Left ventricle myocardium inferior (tissue), 1 donor: ENCODE data around the gene CCDC149. TPM values are rescaled to one million over a fixed set of nuclear protein-coding genes. Genes with fewer than 3 reads are reported as not detected.

Source experiments
- DNase-seq: peaks from one replicate; pipeline ENCODE4 v3.0.0-alpha.2; 2020
- H3K27ac ChIP-seq: fragments of 200-600 bp; replicated peaks from 2 replicates; pipeline ENCODE4 v1.8.0; 2021
- H3K27me3 ChIP-seq: fragments of 200-600 bp; 2 replicates; pipeline ENCODE4 v1.8.0; 2021; ENCODE audit warnings: low read depth
- H3K36me3 ChIP-seq: fragments of 200-600 bp; 2 replicates; pipeline ENCODE4 v1.8.0; 2021
- H3K4me1 ChIP-seq: fragments of 200-600 bp; 2 replicates; pipeline ENCODE4 v1.8.0; 2021
- H3K4me3 ChIP-seq: fragments of 200-600 bp; 2 replicates; pipeline ENCODE4 v1.8.0; 2021; ENCODE audit warnings: mild to moderate bottlenecking, moderate library complexity
- H3K9me3 ChIP-seq: fragments of 200-600 bp; replicated peaks from 2 replicates; pipeline ENCODE4 v1.8.0; 2021
- intact Hi-C: fragments of 100-400 bp; cut with micrococcal nuclease; formaldehyde crosslinking; loops from one replicate; pipeline ENCODE4 v1.11.0; 2022
- total RNA-seq: library from RNA; stranded (reverse); fragmentation: NEBNext Ultra II Directional; extraction: Animal tissue kit (Norgen Biotek cat#: 25700); gene quantifications from one replicate; pipeline ENCODE4 v1.2.1, GENCODE V29; 2021
- TF ChIP-seq, protein P1 (sequence below): fragments of 200-600 bp; IDR thresholded peaks from 2 replicates; pipeline ENCODE4 v1.8.0; 2021; ENCODE audit warnings: antibody characterized with exemption, mild to moderate bottlenecking, borderline replicate concordance
- donor health status: DM: no; HTN: yes; CAD: no; lungs with severe emphysema.

CCDC149 gene
- total RNA-seq, 1 donor from 2014 or later, result 9.0 TPM

DNA sequence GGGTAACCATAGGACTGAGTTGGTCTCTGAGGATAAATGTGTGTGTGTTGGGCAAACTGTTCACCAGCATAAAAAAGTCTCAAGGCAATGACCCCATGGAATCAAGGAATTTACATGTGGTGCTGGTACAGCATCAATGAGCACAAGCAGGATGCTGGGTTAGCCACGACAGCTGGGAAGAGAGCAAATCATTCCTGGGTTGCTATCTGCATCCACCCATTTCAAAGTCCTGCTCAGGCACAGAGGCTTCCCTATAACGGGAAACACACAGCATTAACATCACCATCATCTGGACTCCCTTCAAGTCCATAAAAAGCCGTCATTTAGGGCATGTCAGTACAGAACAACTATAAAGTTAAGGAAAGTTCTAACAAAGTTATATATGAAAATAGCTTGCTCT, 41.6 kb downstream of the CCDC149 start:
- Histone ChIP-seq H3K9me3 (no peaks in the 10 kb centered on the region), H3K27ac (no peak overlapping the region), H3K27me3 (no peaks in the 10 kb centered on the region), H3K4me1 (no peaks in the 10 kb centered on the region), H3K36me3 (peaks cover 67% of the 10 kb centered on the region), H3K4me3 (no peak overlapping the region)
- no peak for DNase-seq
- intact Hi-C loops, result no loop called here
- TF ChIP-seq, protein P1, sequence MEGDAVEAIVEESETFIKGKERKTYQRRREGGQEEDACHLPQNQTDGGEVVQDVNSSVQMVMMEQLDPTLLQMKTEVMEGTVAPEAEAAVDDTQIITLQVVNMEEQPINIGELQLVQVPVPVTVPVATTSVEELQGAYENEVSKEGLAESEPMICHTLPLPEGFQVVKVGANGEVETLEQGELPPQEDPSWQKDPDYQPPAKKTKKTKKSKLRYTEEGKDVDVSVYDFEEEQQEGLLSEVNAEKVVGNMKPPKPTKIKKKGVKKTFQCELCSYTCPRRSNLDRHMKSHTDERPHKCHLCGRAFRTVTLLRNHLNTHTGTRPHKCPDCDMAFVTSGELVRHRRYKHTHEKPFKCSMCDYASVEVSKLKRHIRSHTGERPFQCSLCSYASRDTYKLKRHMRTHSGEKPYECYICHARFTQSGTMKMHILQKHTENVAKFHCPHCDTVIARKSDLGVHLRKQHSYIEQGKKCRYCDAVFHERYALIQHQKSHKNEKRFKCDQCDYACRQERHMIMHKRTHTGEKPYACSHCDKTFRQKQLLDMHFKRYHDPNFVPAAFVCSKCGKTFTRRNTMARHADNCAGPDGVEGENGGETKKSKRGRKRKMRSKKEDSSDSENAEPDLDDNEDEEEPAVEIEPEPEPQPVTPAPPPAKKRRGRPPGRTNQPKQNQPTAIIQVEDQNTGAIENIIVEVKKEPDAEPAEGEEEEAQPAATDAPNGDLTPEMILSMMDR, result no peak

DNA sequence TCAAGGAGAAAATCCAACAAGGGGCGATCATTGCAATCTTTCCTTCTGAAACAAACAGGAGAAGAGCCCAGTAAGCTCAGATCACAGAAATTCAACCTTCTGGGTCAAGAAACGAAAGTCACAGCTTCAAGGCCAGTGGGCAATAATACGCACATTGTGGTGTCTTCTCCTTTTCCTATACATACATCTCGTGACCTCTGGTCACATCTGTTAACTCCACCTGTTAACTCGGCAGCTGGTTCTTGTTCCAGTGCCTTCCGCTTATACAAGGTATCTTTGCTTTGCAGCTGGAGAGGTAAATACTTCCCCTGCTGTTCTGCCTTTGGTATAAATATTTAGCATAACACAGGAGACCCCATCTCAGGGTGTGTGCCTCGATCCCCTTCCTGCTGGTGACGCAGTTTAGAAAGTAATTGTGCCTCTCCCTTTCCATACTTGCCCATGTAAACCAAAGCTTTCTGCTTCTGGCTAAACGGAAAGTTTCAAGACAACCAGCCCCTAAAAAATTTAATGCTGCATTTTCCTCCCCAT, 45.0 kb downstream of the CCDC149 start:
- H3K36me3 ChIP-seq, result peaks cover 77% of the 10 kb centered on the region
- no peak overlapping the region for H3K4me3 ChIP-seq
- intact Hi-C loops, result no loop called here
- H3K4me1 ChIP-seq, result no peaks in the 10 kb centered on the region
- no peak overlapping the region for H3K27ac ChIP-seq
- peaks cover 29% of the 10 kb centered on the region for H3K9me3 ChIP-seq
- TF ChIP-seq, protein P1, result no peak
- DNase-seq, result no peak
- H3K27me3 ChIP-seq, result no peaks in the 10 kb centered on the region

DNA sequence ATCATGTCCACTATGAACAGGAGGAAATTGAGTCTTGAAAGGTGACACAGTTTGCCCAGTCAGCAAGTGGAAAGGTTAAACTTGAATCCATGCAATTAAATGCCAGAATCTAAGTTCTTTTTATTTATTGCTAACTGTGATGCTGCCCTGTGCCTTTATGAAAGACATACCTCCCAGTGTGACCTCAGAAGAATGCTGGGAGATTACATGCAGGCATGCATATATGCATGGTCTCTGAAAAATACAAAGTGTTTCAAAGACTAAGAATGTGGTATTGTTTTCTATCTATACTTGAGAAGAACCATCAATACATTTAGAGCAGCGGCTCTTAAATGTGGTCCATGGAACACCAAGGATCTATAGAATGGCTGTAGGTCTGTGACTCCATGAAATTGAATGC, 45.6 kb downstream of the CCDC149 start:
- TF ChIP-seq, protein P1, result no peak
- H3K4me1 ChIP-seq, result no peaks in the 10 kb centered on the region
- H3K9me3 ChIP-seq, result peaks cover 29% of the 10 kb centered on the region

DNA sequence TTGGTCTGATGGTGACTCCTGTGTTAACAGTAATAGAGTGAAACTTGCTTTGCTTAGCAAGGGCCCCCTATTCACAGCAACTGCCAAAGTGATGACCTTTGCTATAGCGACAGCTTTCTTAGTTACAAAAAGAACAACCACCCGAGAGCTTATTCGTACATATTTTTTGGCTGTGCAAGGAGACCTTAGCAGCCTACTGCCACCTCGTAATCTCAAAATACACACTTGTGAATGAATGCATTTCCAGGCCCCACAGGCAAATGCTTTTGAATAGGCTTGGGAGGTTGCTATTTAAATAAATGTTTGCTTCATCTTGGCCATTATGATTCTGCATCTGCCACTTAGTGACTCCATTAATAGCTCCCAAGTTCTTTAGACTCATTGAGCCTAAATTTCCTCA, 47.4 kb downstream of the CCDC149 start:
- intact Hi-C loops, result no loop called here
- Histone ChIP-seq H3K9me3 (peaks cover 29% of the 10 kb centered on the region), H3K4me3 (no peak overlapping the region), H3K27me3 (no peaks in the 10 kb centered on the region), H3K4me1 (no peaks in the 10 kb centered on the region), H3K27ac (no peak overlapping the region), H3K36me3 (peaks cover 62% of the 10 kb centered on the region)
- TF ChIP-seq, protein P1, result no peak
- DNase-seq, result no peak

More for the DNA sequence above, 45.6 kb downstream of the CCDC149 start:
- intact Hi-C loops, result no loop called here
- Histone ChIP-seq H3K36me3 (peaks cover 75% of the 10 kb centered on the region), H3K27me3 (no peaks in the 10 kb centered on the region), H3K4me3 (no peak overlapping the region), H3K27ac (no peak overlapping the region)
- DNase-seq, result no peak

DNA sequence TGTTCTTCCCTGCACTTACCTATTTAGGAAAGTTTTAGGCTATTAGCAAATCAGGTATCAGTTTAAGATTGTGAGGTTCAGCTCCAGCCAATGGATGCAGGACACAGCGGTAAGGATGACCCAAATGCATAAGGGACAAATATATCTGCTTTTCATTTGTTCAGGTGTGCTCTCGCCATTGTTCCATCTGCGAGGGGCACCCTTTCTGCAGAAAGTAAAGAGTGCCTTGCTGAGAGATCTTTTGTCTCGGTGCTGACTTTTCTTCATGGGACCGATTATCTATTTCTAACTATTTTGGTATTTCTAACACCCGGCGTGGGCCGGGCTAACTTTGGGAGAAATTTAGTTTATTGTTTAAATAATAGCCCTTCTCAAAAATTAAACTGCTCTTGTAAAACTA, 49.0 kb downstream of the CCDC149 start:
- Histone ChIP-seq H3K4me1 (peaks cover 7% of the 10 kb centered on the region), H3K4me3 (no peak overlapping the region), H3K27ac (no peak overlapping the region), H3K27me3 (no peaks in the 10 kb centered on the region), H3K36me3 (peaks cover 50% of the 10 kb centered on the region), H3K9me3 (peaks cover 29% of the 10 kb centered on the region)
- TF ChIP-seq, protein P1, result no peak
- intact Hi-C loops, result no loop called here
- DNase-seq, result no peak
